Tibial nerve (tissue), 4 donors: Measurements from ENCODE around the gene CIZ1.

ENCODE experiments used
- EP300 ChIP-seq, 2 donors: sonication (generic); formaldehyde crosslinking; IDR thresholded peaks; one replicate each; pipeline ENCODE4 v1.6.1; 2017; ENCODE audit warnings: antibody characterized with exemption in 2 of 2, mild to moderate bottlenecking in 1 of 2
- POLR2A ChIP-seq, 2 donors: fragments of 450-650 bp; IDR thresholded peaks; one replicate each; pipeline ENCODE4 v1.6.1; 2017; ENCODE audit warnings: antibody characterized with exemption in 2 of 2, mild to moderate bottlenecking in 2 of 2, moderate library complexity in 2 of 2
- TF ChIP-seq, protein P1 (sequence below), 5 experiments: fragments of 200-600 bp in 3 of 5; fragments of 450-650 bp in 2 of 5; sonication (generic) in 3 of 5; IDR thresholded peaks; one replicate each; pipeline ENCODE4 v1.5.1; 2016 to 2019; ENCODE audit warnings: antibody characterized with exemption in 5 of 5, mild to moderate bottlenecking in 3 of 5, moderate library complexity in 2 of 5

DNA sequence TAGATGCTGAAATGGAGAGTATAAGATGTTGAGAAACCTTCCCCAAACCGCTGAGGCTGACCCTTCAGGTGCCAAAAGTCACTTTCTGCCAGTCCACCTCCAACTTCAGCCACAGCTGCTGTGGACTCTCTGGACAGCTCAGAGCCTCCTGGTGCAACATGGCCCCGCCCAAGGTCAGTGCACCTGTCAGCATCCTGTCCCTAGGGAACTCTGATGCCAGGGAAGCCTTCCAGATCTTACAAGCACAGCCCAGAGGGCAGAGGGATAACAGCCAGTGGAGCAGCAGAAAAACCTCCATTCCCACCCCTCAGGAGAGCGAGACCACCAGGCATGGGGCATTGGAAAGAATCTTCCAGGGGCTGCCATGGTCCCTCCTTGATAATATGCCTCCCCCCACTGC, 53.4 kb downstream of the CIZ1 start:
- TF ChIP-seq, protein P1, sequence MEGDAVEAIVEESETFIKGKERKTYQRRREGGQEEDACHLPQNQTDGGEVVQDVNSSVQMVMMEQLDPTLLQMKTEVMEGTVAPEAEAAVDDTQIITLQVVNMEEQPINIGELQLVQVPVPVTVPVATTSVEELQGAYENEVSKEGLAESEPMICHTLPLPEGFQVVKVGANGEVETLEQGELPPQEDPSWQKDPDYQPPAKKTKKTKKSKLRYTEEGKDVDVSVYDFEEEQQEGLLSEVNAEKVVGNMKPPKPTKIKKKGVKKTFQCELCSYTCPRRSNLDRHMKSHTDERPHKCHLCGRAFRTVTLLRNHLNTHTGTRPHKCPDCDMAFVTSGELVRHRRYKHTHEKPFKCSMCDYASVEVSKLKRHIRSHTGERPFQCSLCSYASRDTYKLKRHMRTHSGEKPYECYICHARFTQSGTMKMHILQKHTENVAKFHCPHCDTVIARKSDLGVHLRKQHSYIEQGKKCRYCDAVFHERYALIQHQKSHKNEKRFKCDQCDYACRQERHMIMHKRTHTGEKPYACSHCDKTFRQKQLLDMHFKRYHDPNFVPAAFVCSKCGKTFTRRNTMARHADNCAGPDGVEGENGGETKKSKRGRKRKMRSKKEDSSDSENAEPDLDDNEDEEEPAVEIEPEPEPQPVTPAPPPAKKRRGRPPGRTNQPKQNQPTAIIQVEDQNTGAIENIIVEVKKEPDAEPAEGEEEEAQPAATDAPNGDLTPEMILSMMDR (IDR thresholded peaks at IDR 0.05): no peak
- TF ChIP-seq POLR2A (IDR thresholded peaks at IDR 0.05): no peak
- no peak for TF ChIP-seq EP300 (IDR thresholded peaks at IDR 0.05)
